Measurements from ENCODE around the gene CEACAM8.
"Not testable (repeated sequence)": the region's sequence is repeated elsewhere in the genome, so short reads cannot be mapped to it uniquely, and the experiment has no call there.

CEACAM8 gene

DNA sequence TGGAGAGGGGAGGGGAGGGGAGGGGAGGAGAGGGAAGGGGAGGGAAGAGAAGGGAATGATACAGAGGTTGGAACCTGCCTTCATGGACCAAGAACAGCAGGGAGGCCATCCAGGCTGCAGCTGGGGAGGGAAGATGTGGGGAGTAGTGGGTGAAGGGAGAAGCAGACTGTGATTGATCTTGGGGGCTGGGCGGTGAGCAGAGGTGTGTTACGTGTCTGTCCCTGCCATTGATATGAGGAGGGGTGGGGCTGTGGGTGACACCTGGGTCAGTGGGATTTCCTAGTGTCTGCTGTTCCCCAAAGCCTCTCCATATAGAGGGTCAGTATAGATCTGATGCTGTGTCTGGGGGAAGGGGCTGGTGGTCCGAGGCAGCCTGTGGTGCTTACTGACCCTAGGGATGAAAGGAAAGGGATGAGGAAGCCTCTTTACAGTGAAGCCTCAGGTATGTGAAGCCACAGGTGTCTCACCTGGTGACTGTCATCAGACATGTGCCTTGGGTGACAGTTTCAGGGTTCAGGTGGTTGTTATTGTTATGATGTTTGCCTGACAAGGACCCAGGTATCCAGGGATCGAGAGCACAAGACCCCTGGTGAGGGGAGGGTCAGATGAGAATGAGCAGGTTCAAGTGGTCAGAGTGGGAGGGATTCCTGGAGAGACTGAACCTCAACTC, 47.8 kb downstream of the CEACAM8 start:
- no peak overlapping the region for H2AFZ ChIP-seq (ENCODE audit: low read depth, low read length)

GRCh38 chr19:42544146-42544545, 50.6 kb downstream of the CEACAM8 start:
- H3K36me3 ChIP-seq (ENCODE audit: insufficient read depth, low read length), result no peaks in the 10 kb centered on the region
- H2AFZ ChIP-seq (ENCODE audit: low read depth, low read length), result no peak overlapping the region
- H3K4me3 ChIP-seq (ENCODE audit: low read length), result no peak overlapping the region
- H3K27me3 ChIP-seq (ENCODE audit: insufficient read depth, low read length), result no peaks in the 10 kb centered on the region
- H3K9me3 ChIP-seq (ENCODE audit: low read length), result no peaks in the 10 kb centered on the region
- no peaks in the 10 kb centered on the region for H3K4me1 ChIP-seq (ENCODE audit: insufficient read depth, low read length)

More for the DNA sequence above, 47.8 kb downstream of the CEACAM8 start:
- H3K9me3 ChIP-seq (ENCODE audit: low read length), result no peaks in the 10 kb centered on the region
- H3K4me1 ChIP-seq (ENCODE audit: insufficient read depth, low read length), result no peaks in the 10 kb centered on the region
- no peaks in the 10 kb centered on the region for H3K27me3 ChIP-seq (ENCODE audit: insufficient read depth, low read length)
- H3K36me3 ChIP-seq (ENCODE audit: insufficient read depth, low read length), result no peaks in the 10 kb centered on the region
- H3K4me3 ChIP-seq (ENCODE audit: low read length), result no peak overlapping the region

DNA sequence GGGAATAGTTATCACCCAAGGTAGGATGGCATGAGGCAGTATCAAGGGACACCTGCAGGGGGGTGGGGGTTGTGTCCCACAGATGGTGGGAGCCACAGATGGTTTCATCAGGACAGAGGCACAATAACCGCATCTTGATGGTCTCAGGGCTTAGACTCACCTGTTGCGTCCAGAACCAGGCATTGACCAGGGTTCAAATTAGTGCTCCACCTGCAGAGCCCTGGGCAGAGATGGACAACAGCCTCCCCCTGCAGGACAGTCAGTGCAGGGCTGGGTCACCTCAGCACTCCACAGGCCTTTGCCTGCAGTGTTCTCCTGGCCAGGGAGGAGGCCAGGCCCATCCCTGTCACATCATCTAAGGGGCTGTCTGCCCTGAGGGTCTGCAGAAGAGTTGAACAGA, 51.9 kb downstream of the CEACAM8 start:
- H3K36me3 ChIP-seq (ENCODE audit: insufficient read depth, low read length), result no peaks in the 10 kb centered on the region
- H3K9me3 ChIP-seq (ENCODE audit: low read length), result no peaks in the 10 kb centered on the region
- no peaks in the 10 kb centered on the region for H3K27me3 ChIP-seq (ENCODE audit: insufficient read depth, low read length)
- H3K4me1 ChIP-seq (ENCODE audit: insufficient read depth, low read length), result no peaks in the 10 kb centered on the region
- H3K4me3 ChIP-seq (ENCODE audit: low read length), result no peak overlapping the region
- H2AFZ ChIP-seq (ENCODE audit: low read depth, low read length), result no peak overlapping the region

GRCh38 chr19:42540071-42540553, 54.6 kb downstream of the CEACAM8 start:
- Histone ChIP-seq H3K4me3 (ENCODE audit: low read length) (no peak overlapping the region), H2AFZ (ENCODE audit: low read depth, low read length) (no peak overlapping the region), H3K4me1 (ENCODE audit: insufficient read depth, low read length) (no peaks in the 10 kb centered on the region), H3K9me3 (ENCODE audit: low read length) (no peaks in the 10 kb centered on the region), H3K36me3 (ENCODE audit: insufficient read depth, low read length) (no peaks in the 10 kb centered on the region), H3K27me3 (ENCODE audit: insufficient read depth, low read length) (no peaks in the 10 kb centered on the region)

- Histone ChIP-seq H2AFZ (ENCODE audit: low read depth, low read length) (no peak overlapping the region), H3K36me3 (ENCODE audit: insufficient read depth, low read length) (no peaks in the 10 kb centered on the region), H3K4me3 (ENCODE audit: low read length) (no peak overlapping the region), H3K4me1 (ENCODE audit: insufficient read depth, low read length) (no peaks in the 10 kb centered on the region), H3K27me3 (ENCODE audit: insufficient read depth, low read length) (no peaks in the 10 kb centered on the region), H3K9me3 (ENCODE audit: low read length) (no peaks in the 10 kb centered on the region)
These were observed 55.6 kb downstream of the CEACAM8 start for GRCh38 chr19:42538841-42539709.

- not testable (repeated sequence) for H3K4me1 ChIP-seq (ENCODE audit: insufficient read depth, low read length)
These were observed 59.4 kb downstream of the CEACAM8 start for GRCh38 chr19:42535276-42535675.

GRCh38 chr19:42534391-42534790, 60.3 kb downstream of the CEACAM8 start:
- no peaks in the 10 kb centered on the region for H3K9me3 ChIP-seq (ENCODE audit: low read length)
- H3K27me3 ChIP-seq (ENCODE audit: insufficient read depth, low read length), result no peaks in the 10 kb centered on the region
- no peak overlapping the region for H3K4me3 ChIP-seq (ENCODE audit: low read length)
- H3K4me1 ChIP-seq (ENCODE audit: insufficient read depth, low read length), result no peaks in the 10 kb centered on the region
- H3K36me3 ChIP-seq (ENCODE audit: insufficient read depth, low read length), result no peaks in the 10 kb centered on the region
- no peak overlapping the region for H2AFZ ChIP-seq (ENCODE audit: low read depth, low read length)

More at GRCh38 chr19:42535276-42535675, 59.4 kb downstream of the CEACAM8 start:
- not testable (repeated sequence) for H3K36me3 ChIP-seq (ENCODE audit: insufficient read depth, low read length); H3K27me3 ChIP-seq (ENCODE audit: insufficient read depth, low read length); H3K4me3 ChIP-seq (ENCODE audit: low read length); H2AFZ ChIP-seq (ENCODE audit: low read depth, low read length); H3K9me3 ChIP-seq (ENCODE audit: low read length)

DNA sequence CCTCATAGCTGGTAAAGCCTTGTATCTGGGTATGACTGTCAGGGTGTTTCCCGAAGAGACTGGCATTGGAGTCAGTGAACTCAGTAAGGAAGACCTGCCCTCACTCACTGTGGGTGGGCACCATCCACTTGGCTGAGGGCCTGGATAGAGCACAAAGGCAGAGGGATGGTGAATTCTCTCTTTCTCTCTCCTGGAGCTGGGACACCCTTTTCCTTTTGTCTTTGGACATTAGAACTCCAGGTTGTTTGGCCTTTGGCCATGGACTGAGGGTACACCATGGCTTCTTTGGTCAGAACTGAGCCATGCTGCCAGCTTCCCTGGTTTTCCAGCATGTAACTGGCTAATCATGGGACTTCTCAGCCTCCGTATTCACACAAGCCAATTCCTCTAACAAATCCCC, 61.8 kb downstream of the CEACAM8 start:
- H3K27me3 ChIP-seq (ENCODE audit: insufficient read depth, low read length), result no peaks in the 10 kb centered on the region
- peaks cover 6% of the 10 kb centered on the region for H3K4me1 ChIP-seq (ENCODE audit: insufficient read depth, low read length)
- no peak overlapping the region for H2AFZ ChIP-seq (ENCODE audit: low read depth, low read length)
- no peak overlapping the region for H3K4me3 ChIP-seq (ENCODE audit: low read length)
- no peaks in the 10 kb centered on the region for H3K36me3 ChIP-seq (ENCODE audit: insufficient read depth, low read length)
- no peaks in the 10 kb centered on the region for H3K9me3 ChIP-seq (ENCODE audit: low read length)

DNA sequence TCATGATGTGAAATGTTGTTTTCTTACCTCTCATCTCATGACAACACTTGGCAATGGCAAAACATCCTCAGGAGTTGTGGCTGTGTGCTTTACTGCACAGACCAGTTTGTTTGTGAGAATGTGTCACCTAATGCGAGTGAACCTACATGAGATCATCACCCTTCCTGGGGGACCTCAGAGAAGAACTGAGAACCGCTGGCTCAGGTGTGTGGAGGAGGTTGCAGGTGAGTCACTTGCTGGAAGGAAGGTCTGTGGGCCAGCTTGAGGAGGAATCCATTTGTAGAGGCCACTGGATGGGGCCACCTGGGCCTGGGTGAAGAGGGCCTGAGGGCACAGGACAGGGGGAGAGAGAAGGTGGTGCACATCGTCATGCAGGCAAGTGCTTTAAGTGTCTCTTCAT, 63.4 kb downstream of the CEACAM8 start:
- Histone ChIP-seq H2AFZ (ENCODE audit: low read depth, low read length) (no peak overlapping the region), H3K4me1 (ENCODE audit: insufficient read depth, low read length) (peaks cover 6% of the 10 kb centered on the region), H3K9me3 (ENCODE audit: low read length) (no peaks in the 10 kb centered on the region), H3K36me3 (ENCODE audit: insufficient read depth, low read length) (no peaks in the 10 kb centered on the region), H3K27me3 (ENCODE audit: insufficient read depth, low read length) (no peaks in the 10 kb centered on the region), H3K4me3 (ENCODE audit: low read length) (no peak overlapping the region)

Measured in neuron (in vitro differentiated cells).